Epithelial cell of proximal tubule (primary cell): ENCODE measurements around the gene HIPK3. TPM values are rescaled to one million over a fixed set of nuclear protein-coding genes. Genes with fewer than 3 reads are reported as not detected.

Experiments used
- DNase-seq: peaks from one replicate; pipeline ENCODE4 v3.0.0-alpha.2; 2011; ENCODE audit warnings: low read depth
- H3K4me3 ChIP-seq: 2 replicates; pipeline ENCODE4 v1.5.1; 2011; ENCODE audit warnings: low read depth, mild to moderate bottlenecking, low read length
- CTCF ChIP-seq: conservative IDR thresholded peaks from 2 replicates; pipeline ENCODE4 v1.5.1; 2012; ENCODE audit warnings: low read depth, mild to moderate bottlenecking, low read length
- total RNA-seq: library from RNA; depleted of rRNA; stranded (reverse); fragments of >200 nt; gene quantifications from 2 replicates; pipeline ENCODE4 v1.2.3, GENCODE V29; 2015

HIPK3 gene
- total RNA-seq, 1 donor from 2014 or later, result 26.9 TPM

GRCh38 chr11:33402066-33402465 is 144.9 kb downstream of the HIPK3 start:
- peak; percentile 15 for DNase-seq
- H3K4me3 ChIP-seq, result no peak overlapping the region
- no peak for TF ChIP-seq CTCF

GRCh38 chr11:33403344-33403743 is 146.2 kb downstream of the HIPK3 start:
- H3K4me3 ChIP-seq, result no peak overlapping the region
- DNase-seq, result no peak
- no peak for TF ChIP-seq CTCF

- no peak for DNase-seq
- no peak for TF ChIP-seq CTCF
- no peak overlapping the region for H3K4me3 ChIP-seq
Measured at GRCh38 chr11:33405834-33406602, 148.8 kb downstream of the HIPK3 start.

Other genes with a start within 250 kb of the HIPK3 start
- gene DEPDC7, start 241.5 kb upstream of the HIPK3 start, total RNA-seq, result 2.2 and 2.5 TPM in 2 replicates
- gene TCP11L1, start 217.8 kb upstream of the HIPK3 start, total RNA-seq, result 9.8 and 15.2 TPM in 2 replicates
- gene CSTF3, start 95.9 kb upstream of the HIPK3 start, total RNA-seq, result 30.0 and 45.1 TPM in 2 replicates
- gene KIAA1549L, start 118.7 kb downstream of the HIPK3 start, total RNA-seq, result 8.1 and 12.1 TPM in 2 replicates